ENCODE results near the gene WDR49.

Gene WDR49

GRCh38 chr3:167437428-167438139 is 216.2 kb downstream of the WDR49 start (continued):
- no peak for TF ChIP-seq ZBTB26 (tag by site-specific recombination; optimal IDR thresholded peaks at IDR 0.05)

All from HEK293 (cell line).